Ovary (tissue), 3 donors: ENCODE results near the gene POLR3B.

Experiments used
- EP300 ChIP-seq: sonication (generic); formaldehyde crosslinking; IDR thresholded peaks from one replicate; pipeline ENCODE4 v1.6.1; 2017; ENCODE audit warnings: antibody characterized with exemption
- TF ChIP-seq, protein P1 (sequence below), 3 donors: fragments of 450-650 bp in 2 of 3; fragments of 200-600 bp in 1 of 3; IDR thresholded peaks; one replicate each; pipeline versions ENCODE4 v1.5.1 to v1.8.0; 2016 to 2022; ENCODE audit warnings: antibody characterized with exemption in 3 of 3, mild to moderate bottlenecking in 1 of 3
- donor health status: DM: no; HTN: no; CAD: no.

DNA sequence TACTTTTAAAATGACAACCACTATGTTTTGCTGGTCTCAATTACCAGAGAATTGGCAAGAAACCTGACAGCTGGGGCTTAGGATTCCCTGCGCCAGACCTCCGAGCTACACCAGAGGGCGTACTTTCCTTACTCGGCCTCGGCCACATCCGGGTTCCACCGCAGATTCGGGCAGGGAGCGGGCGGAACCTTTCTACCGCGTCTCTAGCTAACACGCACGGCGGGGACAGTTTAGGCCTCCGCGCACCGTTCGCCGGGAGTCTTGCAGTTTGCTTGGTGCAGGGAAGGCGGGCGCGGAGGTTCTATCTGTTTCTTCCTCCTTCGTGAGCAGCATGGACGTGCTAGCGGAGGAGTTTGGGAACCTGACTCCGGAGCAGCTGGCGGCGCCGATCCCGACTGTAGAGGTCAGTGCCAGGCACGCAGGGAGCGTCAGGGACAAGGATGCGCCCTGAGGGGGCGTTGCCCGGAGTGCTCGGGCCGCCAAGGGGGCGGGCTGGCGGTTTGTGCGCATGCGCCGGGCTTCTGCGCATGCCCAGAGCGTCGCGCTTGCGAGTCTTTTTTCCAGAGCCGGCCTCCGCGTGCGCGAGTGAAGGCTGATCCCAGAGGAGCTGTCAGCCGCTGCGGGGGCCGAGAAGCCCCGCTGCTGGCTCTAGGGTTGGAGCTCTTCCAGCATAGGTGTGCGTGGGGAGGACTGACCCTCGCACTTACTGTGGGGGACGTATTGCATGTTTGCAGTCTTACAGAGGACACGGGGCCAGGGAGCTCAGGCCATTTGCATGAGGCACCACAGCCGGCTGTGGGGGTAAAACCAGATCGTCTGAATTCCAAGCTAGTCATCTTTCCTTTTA, at the start of gene POLR3B:
- TF ChIP-seq, protein P1, sequence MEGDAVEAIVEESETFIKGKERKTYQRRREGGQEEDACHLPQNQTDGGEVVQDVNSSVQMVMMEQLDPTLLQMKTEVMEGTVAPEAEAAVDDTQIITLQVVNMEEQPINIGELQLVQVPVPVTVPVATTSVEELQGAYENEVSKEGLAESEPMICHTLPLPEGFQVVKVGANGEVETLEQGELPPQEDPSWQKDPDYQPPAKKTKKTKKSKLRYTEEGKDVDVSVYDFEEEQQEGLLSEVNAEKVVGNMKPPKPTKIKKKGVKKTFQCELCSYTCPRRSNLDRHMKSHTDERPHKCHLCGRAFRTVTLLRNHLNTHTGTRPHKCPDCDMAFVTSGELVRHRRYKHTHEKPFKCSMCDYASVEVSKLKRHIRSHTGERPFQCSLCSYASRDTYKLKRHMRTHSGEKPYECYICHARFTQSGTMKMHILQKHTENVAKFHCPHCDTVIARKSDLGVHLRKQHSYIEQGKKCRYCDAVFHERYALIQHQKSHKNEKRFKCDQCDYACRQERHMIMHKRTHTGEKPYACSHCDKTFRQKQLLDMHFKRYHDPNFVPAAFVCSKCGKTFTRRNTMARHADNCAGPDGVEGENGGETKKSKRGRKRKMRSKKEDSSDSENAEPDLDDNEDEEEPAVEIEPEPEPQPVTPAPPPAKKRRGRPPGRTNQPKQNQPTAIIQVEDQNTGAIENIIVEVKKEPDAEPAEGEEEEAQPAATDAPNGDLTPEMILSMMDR (IDR thresholded peaks at IDR 0.05): peak; percentile 84 to 86 (median 85)
- TF ChIP-seq EP300: no peak
